C4-2B (cell line): ENCODE measurements around the gene ZNF480.

Experiments used
- CTCF ChIP-seq: fragments of 450-650 bp; conservative IDR thresholded peaks from 2 replicates; pipeline ENCODE4 v1.5.1; 2017; ENCODE audit warnings: mild to moderate bottlenecking
- ZFX ChIP-seq: fragments of 450-650 bp; IDR thresholded peaks from 2 replicates; pipeline ENCODE4 v1.6.1; 2017

DNA sequence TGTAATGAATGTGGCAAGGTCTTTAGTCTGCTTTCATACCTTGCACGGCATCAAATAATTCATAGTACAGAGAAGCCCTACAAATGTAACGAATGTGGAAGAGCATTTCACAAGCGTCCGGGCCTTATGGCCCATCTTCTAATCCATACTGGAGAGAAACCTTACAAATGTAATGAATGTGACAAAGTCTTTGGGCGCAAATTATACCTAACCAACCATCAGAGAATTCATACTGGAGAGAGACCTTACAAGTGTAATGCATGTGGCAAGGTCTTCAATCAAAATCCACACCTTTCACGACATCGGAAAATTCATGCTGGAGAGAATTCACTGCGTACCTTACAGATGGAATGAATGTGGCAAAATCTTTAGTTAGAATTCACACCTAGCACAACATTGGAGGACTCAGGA, 69.5 kb downstream of the ZNF480 start:
- TF ChIP-seq CTCF (no peak), ZFX (no peak)
